Panc1 (cell line): Measurements from ENCODE around the gene LETM1. TPM values are rescaled to one million over a fixed set of nuclear protein-coding genes. Genes with fewer than 3 reads are reported as not detected.
A peak's percentile ranks its signal among the peaks of the same experiment; 100 is the strongest.

Experiments used
- ATAC-seq: fragments of 200-7000 bp; cut with Tn5 transposase; 2 replicates; pipeline ENCODE4 v1.9.1; 2020; ENCODE audit warnings: mild to moderate bottlenecking, moderate library complexity
- BruUV-seq: library from RNA; stranded (reverse); fragments of 400-500 nt; replicated peaks from 2 replicates; lab custom pipeline; 2021; lab: Mats Ljungman, UMichigan
- CTCF ChIA-PET: fragments of 300-600 bp; sonication (Branson Sonifier 250); formaldehyde crosslinking; loops from one replicate; lab custom pipeline; 2022; ENCODE audit warnings: antibody characterized with exemption; lab: Charles Lee
- POLR2A ChIA-PET: fragments of 300-600 bp; sonication (Branson Sonifier 250); formaldehyde crosslinking; loops from one replicate; lab custom pipeline; 2022; ENCODE audit warnings: antibody characterized with exemption; lab: Charles Lee
- DNase-seq: peaks from one replicate; pipeline ENCODE4 v3.0.0-alpha.2; 2010; ENCODE audit warnings: low read depth, low spot score
- H3K27ac ChIP-seq: 2 replicates; pipeline ENCODE4 v1.5.1; 2011; ENCODE audit warnings: mild to moderate bottlenecking, low read length, inconsistent platforms
- H3K27me3 ChIP-seq: fragments of 200-500 bp; sonication (Bioruptor generic); 2 replicates; pipeline ENCODE4 v1.6.0; 2014; ENCODE audit warnings: low read length, inconsistent platforms; ENCODE audit not compliant: control insufficient read depth, insufficient read depth
- H3K36me3 ChIP-seq: fragments of 200-500 bp; sonication (Bioruptor generic); 2 replicates; pipeline ENCODE4 v1.5.1; 2014; ENCODE audit warnings: inconsistent platforms, mild to moderate bottlenecking, low read length, moderate library complexity; ENCODE audit not compliant: control insufficient read depth, insufficient read depth
- H3K4me1 ChIP-seq: 2 replicates; pipeline ENCODE4 v1.5.1; 2011; ENCODE audit warnings: inconsistent platforms, mild to moderate bottlenecking, low read length, moderate library complexity; ENCODE audit not compliant: control insufficient read depth, insufficient read depth
- H3K4me3 ChIP-seq, 2 experiments: 2 replicates each; pipeline ENCODE4 v1.5.1; 2011 to 2012; ENCODE audit warnings: low read depth in 2 of 2, low read length in 2 of 2, mild to moderate bottlenecking in 2 of 2, inconsistent platforms in 1 of 2, moderate library complexity in 1 of 2
- H3K9me3 ChIP-seq: fragments of 200-500 bp; sonication (Bioruptor generic); 2 replicates; pipeline ENCODE4 v1.5.1; 2014; ENCODE audit warnings: low read depth, mild to moderate bottlenecking, inconsistent platforms, low read length, moderate library complexity; ENCODE audit not compliant: control insufficient read depth, insufficient read depth
- CTCF ChIP-seq: fragments of 450-650 bp; IDR thresholded peaks from 2 replicates; pipeline ENCODE4 v1.5.1; 2017; ENCODE audit warnings: mild to moderate bottlenecking
- POLR2AphosphoS5 ChIP-seq: IDR thresholded peaks from 2 replicates; pipeline ENCODE4 v1.6.1; 2012; ENCODE audit warnings: mild to moderate bottlenecking, low read depth, low read length, moderate library complexity
- REST ChIP-seq, 2 experiments: IDR thresholded peaks; 2 replicates each; pipeline ENCODE4 v1.6.1; 2011 to 2012; ENCODE audit warnings: low read depth in 2 of 2, control low read depth in 1 of 2, low read length in 1 of 2, mild to moderate bottlenecking in 1 of 2, moderate library complexity in 1 of 2; ENCODE audit not compliant: insufficient read depth in 1 of 2
- SIN3A ChIP-seq: IDR thresholded peaks from 2 replicates; pipeline ENCODE4 v1.6.1; 2012; ENCODE audit warnings: low read depth, mild to moderate bottlenecking, low read length, moderate library complexity, borderline replicate concordance; ENCODE audit not compliant: insufficient read depth
- TCF7L2 ChIP-seq: IDR thresholded peaks from 2 replicates; pipeline ENCODE4 v1.6.1; 2011; ENCODE audit warnings: mild to moderate bottlenecking, low read depth, low read length, inconsistent platforms
- in situ Hi-C: cut with HindIII; loops from 2 replicates; pipeline ENCODE4 v1.10.0; 2016; ENCODE audit warnings: low sequenced_read_pairs, low pct_unique_long_range_greater_than_20kb
- intact Hi-C: fragments of 100-400 bp; cut with micrococcal nuclease; formaldehyde crosslinking; loops from one replicate; pipeline ENCODE4 v1.10.0; 2022; ENCODE audit not compliant: unreplicated experiment
- total RNA-seq: library from RNA; stranded (reverse); gene quantifications from one replicate; pipeline ENCODE4 v1.2.1, GENCODE V29; 2021; ENCODE audit not compliant: unreplicated experiment

The LETM1 gene
- total RNA-seq, 1 experiment from 2014 or later, result 67.6 TPM

- POLR2A ChIA-PET, result interaction anchor here (0.6 kb wide), 1 partner anchor 155 kb away, joined by 3 read pairs; no protein-coding TSS in a partner anchor
- intact Hi-C loops, result no loop called here
- H3K9me3 ChIP-seq, result no peaks in the 10 kb centered on the region
- H3K36me3 ChIP-seq, result peaks cover 5% of the 10 kb centered on the region
- CTCF ChIA-PET, result no interaction called here
- H3K27ac ChIP-seq, result peak overlapping the region; percentile 83
- ATAC-seq, result peak; percentile 57
- DNase-seq, result no peak
- H3K4me1 ChIP-seq, result peaks cover 15% of the 10 kb centered on the region
- peak overlapping the region; percentile 75 to 78 for H3K4me3 ChIP-seq
- no peaks in the 10 kb centered on the region for H3K27me3 ChIP-seq
- no TSS peak for BruUV-seq
- TF ChIP-seq TCF7L2 (no peak; the same call in 1 of the 2 replicates), REST (IDR thresholded peaks at IDR 0.05; ENCODE audit: insufficient read depth in 1 of 2, low read depth in 2 of 2, low read length in 1 of 2) (no peak), SIN3A (no peak), CTCF (no peak), POLR2AphosphoS5 (no peak)
- in situ Hi-C loops, result no loop called here
Observed at GRCh38 chr4:1855333-1856070, 454 bp downstream of the LETM1 start.

GRCh38 chr4:1854752-1855151 lies 1.2 kb downstream of the LETM1 start:
- peak overlapping the region; percentile 83 for H3K27ac ChIP-seq

More at GRCh38 chr4:1854752-1855151, 1.2 kb downstream of the LETM1 start:
- Histone ChIP-seq H3K4me3 (peak overlapping the region; percentile 75 to 78), H3K27me3 (no peaks in the 10 kb centered on the region), H3K36me3 (peaks cover 5% of the 10 kb centered on the region), H3K9me3 (no peaks in the 10 kb centered on the region), H3K4me1 (peaks cover 15% of the 10 kb centered on the region)
- TSS peak; percentile 86 for BruUV-seq
- TF ChIP-seq SIN3A (no peak), POLR2AphosphoS5 (no peak), REST (IDR thresholded peaks at IDR 0.05; ENCODE audit: insufficient read depth in 1 of 2, low read depth in 2 of 2, low read length in 1 of 2) (no peak), TCF7L2 (no peak), CTCF (no peak)
- in situ Hi-C loops, result no loop called here
- no peak for DNase-seq
- ChIA-PET CTCF (no interaction called here), POLR2A (no interaction called here)
- intact Hi-C loops, result no loop called here
- ATAC-seq, result no peak
